Muscle layer of colon (tissue), 2 donors: Measurements from ENCODE around the gene TASL.

Source experiments
- H3K27ac ChIP-seq: one replicate; pipeline ENCODE4 v1.7.0; 2013; ENCODE audit warnings: low read depth, mild to moderate bottlenecking, low read length, moderate library complexity
- H3K27me3 ChIP-seq, 2 donors: one replicate each; pipeline ENCODE4 v1.7.0; 2013; ENCODE audit warnings: low read length in 2 of 2, mild to moderate bottlenecking in 2 of 2; ENCODE audit not compliant: insufficient read depth in 2 of 2, control insufficient read depth in 1 of 2
- H3K36me3 ChIP-seq: one replicate; pipeline ENCODE4 v1.7.0; 2013; ENCODE audit warnings: mild to moderate bottlenecking, low read length; ENCODE audit not compliant: insufficient read depth
- H3K4me1 ChIP-seq: one replicate; pipeline ENCODE4 v1.7.0; 2013; ENCODE audit warnings: mild to moderate bottlenecking, low read length; ENCODE audit not compliant: insufficient read depth
- H3K4me3 ChIP-seq, 2 donors: one replicate each; pipeline ENCODE4 v1.7.0; 2013; ENCODE audit warnings: low read length in 2 of 2, low read depth in 1 of 2, mild to moderate bottlenecking in 1 of 2, moderate library complexity in 1 of 2
- H3K9ac ChIP-seq: one replicate; pipeline ENCODE4 v1.7.0; 2013; ENCODE audit warnings: low read length
- H3K9me3 ChIP-seq: one replicate; pipeline ENCODE4 v1.7.0; 2013; ENCODE audit warnings: mild to moderate bottlenecking, low read length
- donor health status: abdominal sarcoma.
- donor health status: Adenocarcinoma of cecum.

The TASL gene

GRCh38 chrX:30577362-30577991 lies at the start of gene TASL:
TSS of gene TASL (minus strand) at chrX:30577766. CDS start at chrX:30560355, 17,411 bp downstream.
- no peaks in the 10 kb centered on the region for H3K4me1 ChIP-seq
- no peak within 1 kb of the TSS for H3K9ac ChIP-seq
- H3K4me3 ChIP-seq: no peak within 1 kb of the TSS
- no peaks in the 10 kb centered on the region for H3K27me3 ChIP-seq
- H3K9me3 ChIP-seq: no peaks in the 10 kb centered on the region
- no peaks in the 10 kb centered on the region for H3K36me3 ChIP-seq
- no peak within 1 kb of the TSS for H3K27ac ChIP-seq

- H3K4me1 ChIP-seq: no peaks in the 10 kb centered on the region
- no peak overlapping the region for H3K4me3 ChIP-seq
- peaks cover 8% of the 10 kb centered on the region for H3K9me3 ChIP-seq
- H3K27ac ChIP-seq: no peak overlapping the region
- H3K36me3 ChIP-seq: no peaks in the 10 kb centered on the region
- no peak overlapping the region for H3K9ac ChIP-seq
- H3K27me3 ChIP-seq: no peaks in the 10 kb centered on the region
These were observed 48.8 kb upstream of the TASL start for GRCh38 chrX:30626402-30626801.

DNA sequence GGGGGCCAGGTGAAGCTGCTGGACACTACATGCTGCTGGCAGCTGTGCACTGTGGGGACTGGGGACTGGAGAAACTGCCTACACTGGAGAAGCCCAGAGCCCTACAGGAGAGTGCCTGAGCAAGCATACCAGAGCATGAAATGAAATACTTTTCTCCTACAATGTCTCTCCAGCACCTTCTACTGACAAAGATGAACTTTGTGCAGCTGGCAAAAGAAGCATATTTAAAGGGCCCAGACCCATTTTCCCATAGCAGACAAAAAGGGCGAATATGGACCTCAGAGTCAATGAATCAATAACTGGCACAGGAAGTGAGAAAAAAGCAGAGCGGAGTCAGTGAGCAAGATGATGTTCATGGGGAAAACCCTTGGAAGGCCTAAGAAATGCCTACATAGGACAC lies 44.8 kb upstream of the TASL start:
- Histone ChIP-seq H3K9me3 (peaks cover 8% of the 10 kb centered on the region), H3K4me1 (no peaks in the 10 kb centered on the region), H3K36me3 (no peaks in the 10 kb centered on the region), H3K9ac (no peak overlapping the region), H3K27me3 (no peaks in the 10 kb centered on the region), H3K27ac (no peak overlapping the region), H3K4me3 (no peak overlapping the region)

GRCh38 chrX:30620980-30621618 lies 43.5 kb upstream of the TASL start:
- H3K27ac ChIP-seq: no peak overlapping the region
- no peak overlapping the region for H3K9ac ChIP-seq
- peaks cover 8% of the 10 kb centered on the region for H3K9me3 ChIP-seq
- H3K36me3 ChIP-seq: no peaks in the 10 kb centered on the region
- H3K27me3 ChIP-seq: no peaks in the 10 kb centered on the region
- no peak overlapping the region for H3K4me3 ChIP-seq
- no peaks in the 10 kb centered on the region for H3K4me1 ChIP-seq

DNA sequence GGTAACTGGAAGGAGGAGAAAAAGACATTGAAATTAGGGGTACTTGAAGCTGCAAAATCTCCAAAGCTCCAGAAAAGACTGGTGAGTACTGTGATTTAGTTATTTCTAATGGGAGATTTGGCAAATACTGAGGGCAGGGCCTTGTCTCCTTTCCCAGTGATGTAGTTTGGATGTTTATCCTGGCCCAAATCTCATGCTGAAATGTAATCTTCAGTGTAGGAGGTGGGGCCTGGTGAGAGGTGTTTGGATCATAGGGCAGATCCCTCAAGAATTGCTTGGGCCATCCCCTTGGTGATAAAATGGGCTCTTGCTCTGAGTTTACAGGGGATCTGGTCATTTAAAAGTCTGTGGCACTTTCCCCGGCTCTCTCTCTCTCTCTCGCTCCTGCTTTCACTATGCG lies 42.6 kb upstream of the TASL start:
- H3K9me3 ChIP-seq: peaks cover 8% of the 10 kb centered on the region
- no peak overlapping the region for H3K9ac ChIP-seq
- H3K4me1 ChIP-seq: no peaks in the 10 kb centered on the region
- no peak overlapping the region for H3K27ac ChIP-seq
- no peak overlapping the region for H3K4me3 ChIP-seq
- H3K36me3 ChIP-seq: no peaks in the 10 kb centered on the region
- H3K27me3 ChIP-seq: no peaks in the 10 kb centered on the region

DNA sequence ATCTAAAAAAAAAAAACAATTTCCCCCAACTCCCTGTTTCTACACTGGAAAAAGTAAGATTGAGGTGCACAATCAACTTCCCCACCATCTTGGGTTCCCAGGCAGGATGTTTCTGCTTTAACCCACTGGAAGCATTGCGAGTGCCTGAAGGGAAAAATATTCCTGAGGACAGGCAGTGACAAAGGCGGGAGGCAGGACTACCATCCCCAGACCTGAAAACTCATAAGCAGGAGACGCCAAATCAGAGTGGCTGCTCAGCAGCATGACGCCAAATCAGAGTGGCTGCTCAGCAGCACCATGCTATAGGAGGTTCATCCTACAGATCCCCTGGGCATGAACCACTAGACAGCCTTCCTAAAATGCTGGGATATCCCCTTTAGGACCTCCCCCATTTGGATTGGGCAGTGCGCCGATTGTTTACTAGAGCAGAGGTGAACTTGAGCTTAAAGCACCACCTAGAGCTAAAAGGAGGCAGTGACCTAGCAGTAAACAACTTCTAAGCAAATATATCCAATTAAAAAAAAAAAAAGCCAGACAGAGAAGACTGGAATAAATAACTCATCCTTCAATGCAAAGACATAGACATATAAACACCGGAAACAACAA lies 40.7 kb upstream of the TASL start:
- Histone ChIP-seq H3K4me1 (no peaks in the 10 kb centered on the region), H3K9me3 (peaks cover 8% of the 10 kb centered on the region), H3K27me3 (no peaks in the 10 kb centered on the region), H3K27ac (no peak overlapping the region), H3K4me3 (no peak overlapping the region), H3K9ac (no peak overlapping the region), H3K36me3 (no peaks in the 10 kb centered on the region)

GRCh38 chrX:30615229-30615628 lies 37.7 kb upstream of the TASL start:
- H3K27ac ChIP-seq: no peak overlapping the region
- H3K36me3 ChIP-seq: no peaks in the 10 kb centered on the region
- no peak overlapping the region for H3K4me3 ChIP-seq
- H3K9ac ChIP-seq: no peak overlapping the region
- no peaks in the 10 kb centered on the region for H3K27me3 ChIP-seq
- H3K9me3 ChIP-seq: no peaks in the 10 kb centered on the region
- no peaks in the 10 kb centered on the region for H3K4me1 ChIP-seq

DNA sequence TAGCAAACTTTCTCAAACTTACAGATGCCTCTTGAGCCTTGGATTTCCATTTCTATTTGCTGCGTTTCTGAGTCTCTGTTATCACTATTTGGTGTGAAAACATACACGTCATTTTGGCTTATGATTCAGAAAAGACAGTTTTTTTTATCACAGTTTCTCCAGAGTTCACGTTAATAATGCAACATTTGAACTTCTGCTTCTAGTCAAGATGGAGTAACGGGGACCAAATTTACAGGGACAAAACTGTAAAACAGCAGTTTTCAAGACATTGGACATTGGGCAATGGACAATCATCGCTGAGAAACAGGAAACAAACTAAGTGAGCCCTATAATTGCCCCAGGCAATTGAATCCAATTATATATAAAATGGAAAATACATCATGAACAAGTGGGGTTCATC lies 36.2 kb upstream of the TASL start:
- no peaks in the 10 kb centered on the region for H3K9me3 ChIP-seq
- H3K4me3 ChIP-seq: no peak overlapping the region
- H3K27ac ChIP-seq: no peak overlapping the region
- H3K9ac ChIP-seq: no peak overlapping the region
- no peaks in the 10 kb centered on the region for H3K36me3 ChIP-seq
- H3K27me3 ChIP-seq: no peaks in the 10 kb centered on the region
- H3K4me1 ChIP-seq: no peaks in the 10 kb centered on the region

- H3K27me3 ChIP-seq: no peaks in the 10 kb centered on the region
- no peak overlapping the region for H3K4me3 ChIP-seq
- H3K9ac ChIP-seq: no peak overlapping the region
- H3K9me3 ChIP-seq: no peaks in the 10 kb centered on the region
- no peak overlapping the region for H3K27ac ChIP-seq
- no peaks in the 10 kb centered on the region for H3K4me1 ChIP-seq
- H3K36me3 ChIP-seq: no peaks in the 10 kb centered on the region
These were observed 34.7 kb upstream of the TASL start for GRCh38 chrX:30612250-30612655.

DNA sequence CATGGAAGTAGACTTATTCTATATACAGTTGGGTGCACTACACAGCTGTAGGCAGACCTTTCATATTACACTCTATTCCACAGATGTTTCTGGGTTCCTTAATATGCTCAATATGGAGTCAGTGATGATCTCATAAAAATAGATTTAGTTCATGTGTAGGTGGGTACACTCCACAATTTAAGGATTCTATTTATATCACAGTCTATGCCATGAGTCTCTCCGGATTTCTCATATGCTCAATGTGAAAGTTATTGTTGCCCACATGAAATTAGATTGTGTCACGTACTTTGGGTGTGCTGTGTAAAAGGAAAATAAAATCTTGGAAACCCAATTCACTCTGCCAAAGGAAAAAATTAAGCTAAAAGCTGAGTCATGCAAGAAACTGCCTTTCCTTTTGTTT lies 32.5 kb upstream of the TASL start:
- H3K36me3 ChIP-seq: no peaks in the 10 kb centered on the region
- no peak overlapping the region for H3K4me3 ChIP-seq
- H3K4me1 ChIP-seq: no peaks in the 10 kb centered on the region
- H3K9me3 ChIP-seq: no peaks in the 10 kb centered on the region
- H3K9ac ChIP-seq: no peak overlapping the region
- no peak overlapping the region for H3K27ac ChIP-seq
- no peaks in the 10 kb centered on the region for H3K27me3 ChIP-seq

DNA sequence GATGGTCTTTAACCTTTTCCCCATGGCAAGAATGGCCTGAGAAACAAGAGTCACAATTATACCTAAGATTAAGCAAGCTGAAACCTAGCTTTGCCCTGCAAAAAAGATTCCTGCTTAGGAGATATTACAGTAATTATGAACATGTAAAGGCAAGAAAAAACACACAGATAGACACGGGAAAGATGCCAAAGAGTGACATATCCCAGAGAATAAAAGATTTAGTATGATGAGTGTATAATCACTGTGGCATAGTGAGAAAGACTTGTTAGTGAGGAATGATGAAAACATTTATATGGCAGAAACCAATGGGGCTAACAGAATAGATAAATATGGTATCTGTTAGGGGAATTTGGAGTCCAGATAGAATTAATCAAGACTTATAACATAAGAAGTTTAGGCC lies 29.6 kb upstream of the TASL start:
- no peaks in the 10 kb centered on the region for H3K36me3 ChIP-seq
- no peak overlapping the region for H3K27ac ChIP-seq
- no peaks in the 10 kb centered on the region for H3K9me3 ChIP-seq
- H3K9ac ChIP-seq: no peak overlapping the region
- no peaks in the 10 kb centered on the region for H3K4me1 ChIP-seq
- no peaks in the 10 kb centered on the region for H3K27me3 ChIP-seq
- H3K4me3 ChIP-seq: no peak overlapping the region
